GM12878 (cell line): ENCODE results near the gene NECAB2. TPM values are rescaled to one million over a fixed set of nuclear protein-coding genes. Genes with fewer than 3 reads are reported as not detected.

Experiments
- ATAC-seq: fragments of 200-7000 bp; cut with Tn5 transposase; 3 replicates; pipeline ENCODE4 v1.9.1; 2020; ENCODE audit warnings: mild to moderate bottlenecking, moderate library complexity
- BruUV-seq: library from RNA; stranded (reverse); fragments of 400-500 nt; replicated peaks from 2 replicates; lab custom pipeline; 2021; lab: Mats Ljungman, UMichigan
- CTCF ChIA-PET: fragments of 300-600 bp; sonication (Branson Sonifier 250); formaldehyde crosslinking; extraction: SDS; loops from one replicate; lab custom pipeline; 2021; ENCODE audit warnings: inconsistent platforms; lab: Yijun Ruan, JAX
- POLR2A ChIA-PET: fragments of 350-600 bp; formaldehyde crosslinking; extraction: SDS; loops from one replicate; lab custom pipeline; 2021; ENCODE audit warnings: inconsistent platforms; lab: Charles Lee
- RAD21 ChIA-PET: fragments of 300-600 bp; sonication (Branson Sonifier 250); formaldehyde crosslinking; loops from one replicate; lab custom pipeline; 2023; ENCODE audit warnings: antibody characterized with exemption; ENCODE audit not compliant: unreplicated experiment; lab: Charles Lee
- SMC1A ChIA-PET: fragments of 300-600 bp; sonication (Branson Sonifier 250); formaldehyde crosslinking; loops from one replicate; lab custom pipeline; 2023; ENCODE audit not compliant: unreplicated experiment, uncharacterized antibody; lab: Charles Lee
- DNase-seq: peaks from one replicate; pipeline ENCODE4 v3.0.0-alpha.2; 2011; ENCODE audit warnings: low read depth, low spot score
- FAIRE-seq: peaks from 3 replicates; lab custom pipeline; 2011; peaks lifted over from hg19 to GRCh38; lab: Jason Lieb, UNC
- H2AFZ ChIP-seq: 2 replicates; pipeline ENCODE4 v1.6.0; 2011; ENCODE audit warnings: low read depth, low read length, control low read depth; ENCODE audit not compliant: control insufficient read depth
- H3K27ac ChIP-seq: 2 replicates; pipeline ENCODE4 v1.5.1; 2011; ENCODE audit warnings: control low read depth; ENCODE audit not compliant: control insufficient read depth, insufficient read depth
- H3K27me3 ChIP-seq, 2 experiments: replicated peaks in 1 of 2; 2 replicates each; pipeline versions ENCODE4 v1.6.0 to v1.6.1; 2011; ENCODE audit warnings: low read length in 1 of 2; ENCODE audit not compliant: control insufficient read depth in 2 of 2, insufficient read depth in 2 of 2
- H3K36me3 ChIP-seq, 2 experiments: 2 replicates each; pipeline ENCODE4 v1.5.1; 2011; ENCODE audit warnings: low read length in 1 of 2; ENCODE audit not compliant: control insufficient read depth in 2 of 2, insufficient read depth in 2 of 2
- H3K4me1 ChIP-seq: 2 replicates; pipeline ENCODE4 v1.6.1; 2011; ENCODE audit warnings: mild to moderate bottlenecking, low read length, moderate library complexity, mixed read lengths; ENCODE audit not compliant: control insufficient read depth, insufficient read depth
- H3K4me2 ChIP-seq: 2 replicates; pipeline ENCODE4 v1.6.0; 2011; ENCODE audit warnings: control low read depth; ENCODE audit not compliant: control insufficient read depth, insufficient read depth
- H3K4me3 ChIP-seq: fragments of 200-600 bp; sonication (generic); 2 replicates; pipeline ENCODE4 v1.5.1; 2016
- H3K79me2 ChIP-seq: 2 replicates; pipeline ENCODE4 v1.6.0; 2011; ENCODE audit warnings: low read length; ENCODE audit not compliant: control insufficient read depth, insufficient read depth
- H3K9ac ChIP-seq: 2 replicates; pipeline ENCODE4 v1.8.0; 2011; ENCODE audit warnings: low read length, control low read depth, mixed read lengths; ENCODE audit not compliant: control insufficient read depth, insufficient read depth
- H3K9me3 ChIP-seq: replicated peaks from 3 replicates; pipeline ENCODE4 v1.5.1; 2011; ENCODE audit warnings: mild to moderate bottlenecking, low read length; ENCODE audit not compliant: control insufficient read depth, insufficient read depth
- H4K20me1 ChIP-seq: 2 replicates; pipeline ENCODE4 v1.6.0; 2011; ENCODE audit not compliant: control insufficient read depth, insufficient read depth
- BCL3 ChIP-seq: IDR thresholded peaks from 2 replicates; pipeline ENCODE4 v1.6.1; 2011; ENCODE audit warnings: borderline replicate concordance, low read depth, mild to moderate bottlenecking, moderate library complexity, low read length; ENCODE audit not compliant: insufficient read depth, poor library complexity, severe bottlenecking
- CBX3 ChIP-seq: fragments of 200-600 bp; sonication (generic); IDR thresholded peaks from 2 replicates; pipeline ENCODE4 v1.6.1; 2016; ENCODE audit warnings: low read depth, borderline replicate concordance
- CTCF ChIP-seq, 3 experiments: IDR thresholded peaks in 2 of 3; conservative IDR thresholded peaks in 1 of 3; 2 replicates each; pipeline ENCODE4 v1.5.1; 2011; ENCODE audit warnings: low read depth in 3 of 3, low read length in 3 of 3, mild to moderate bottlenecking in 3 of 3, control low read depth in 2 of 3, moderate library complexity in 2 of 3, inconsistent platforms in 1 of 3, mixed read lengths in 1 of 3; ENCODE audit not compliant: control insufficient read depth in 2 of 3, insufficient read depth in 1 of 3; ENCODE audit errors: extremely low read depth in 1 of 3
- EP300 ChIP-seq, 2 experiments: fragments of 150-350 bp in 1 of 2; IDR thresholded peaks; 2 replicates each; pipeline ENCODE4 v1.6.1; 2011 to 2012; ENCODE audit warnings: low read depth in 2 of 2, low read length in 2 of 2, borderline replicate concordance in 1 of 2, improper control_type of control experiment in 1 of 2, inconsistent platforms in 1 of 2; ENCODE audit not compliant: control insufficient read depth in 1 of 2
- FOXK2 ChIP-seq: fragments of 450-650 bp; IDR thresholded peaks from 2 replicates; pipeline ENCODE4 v1.6.1; 2017; ENCODE audit warnings: mild to moderate bottlenecking, moderate library complexity
- HDAC6 ChIP-seq: fragments of 200-600 bp; sonication (generic); IDR thresholded peaks from one replicate; pipeline ENCODE4 v1.8.0; 2017; ENCODE audit warnings: antibody characterized with exemption; ENCODE audit not compliant: unreplicated experiment
- KLF5 ChIP-seq: fragments of 450-650 bp; IDR thresholded peaks from 2 replicates; pipeline ENCODE4 v1.6.1; 2014; ENCODE audit warnings: mild to moderate bottlenecking; ENCODE audit not compliant: partially characterized antibody
- NRF1 ChIP-seq: conservative IDR thresholded peaks from 2 replicates; pipeline ENCODE4 v1.6.1; 2011; ENCODE audit warnings: mild to moderate bottlenecking, low read depth, low read length, improper control_type of control experiment
- POU2F2 ChIP-seq: IDR thresholded peaks from 3 replicates; pipeline ENCODE4 v1.6.1; 2011; ENCODE audit warnings: low read depth, mild to moderate bottlenecking, low read length, borderline replicate concordance
- SIX5 ChIP-seq: IDR thresholded peaks from 2 replicates; pipeline ENCODE4 v1.6.1; 2011; ENCODE audit warnings: mild to moderate bottlenecking, low read depth, low read length, moderate library complexity; ENCODE audit not compliant: severe bottlenecking
- SMC3 ChIP-seq: IDR thresholded peaks from 2 replicates; pipeline ENCODE4 v1.6.1; 2011; ENCODE audit warnings: low read length, improper control_type of control experiment, borderline replicate concordance
- SUPT20H ChIP-seq: IDR thresholded peaks from 2 replicates; pipeline ENCODE4 v1.6.1; 2011; ENCODE audit warnings: low read depth, mild to moderate bottlenecking, low read length, moderate library complexity, borderline replicate concordance; ENCODE audit not compliant: control insufficient read depth
- ZNF592 ChIP-seq: fragments of 450-650 bp; IDR thresholded peaks from 2 replicates; pipeline ENCODE4 v1.6.1; 2017; ENCODE audit warnings: mild to moderate bottlenecking, moderate library complexity
- WGBS: methylation state at CpG from one replicate; pipeline ENCODE4 v1.1.6; 2016; ENCODE audit warnings: low lambda C conversion rate; ENCODE audit not compliant: insufficient replicate concordance, insufficient coverage; ENCODE audit errors: missing lambda C conversion rate; 5-methylcytosine and 5-hydroxymethylcytosine counted together
- in situ Hi-C: fragments of 300-500 bp; cut with MboI; formaldehyde crosslinking; loops from 9 replicates; pipeline ENCODE4 v1.14.3; 2018; ENCODE audit warnings: mixed read lengths
- intact Hi-C: fragments of 100-400 bp; cut with micrococcal nuclease; formaldehyde crosslinking; loops from one replicate; pipeline ENCODE4 v1.14.2; 2022; ENCODE audit not compliant: unreplicated experiment
- polyA plus RNA-seq, 11 experiments: library from polyadenylated mRNA; depleted of rRNA in 4 of 11; unstranded in 6 of 11; stranded (reverse) in 5 of 11; fragments of >200 nt; fragmentation: Nextera tagmentation in 4 of 11; fragmentation: Illumina TruSeq in 1 of 11; extraction: Ambion mirVana in 4 of 11; extraction: Trizol in 1 of 11; gene quantifications; 1 replicate in 1 of 11; 2 replicates in 10 of 11; pipeline versions ENCODE4 v1.2.1 to v1.2.3, GENCODE V29; 2011 to 2016; ENCODE audit warnings: inconsistent platforms in 2 of 11, missing spikeins in 2 of 11, low read depth in 1 of 11
- total RNA-seq, 4 experiments: library from RNA; depleted of rRNA in 3 of 4; stranded (reverse); fragments of >200 nt in 3 of 4; fragmentation: Illumina TruSeq in 1 of 4; extraction: Trizol in 1 of 4; gene quantifications; 2 replicates each; pipeline versions ENCODE4 v1.2.1 to v1.2.3, GENCODE V29; 2013 to 2021

The NECAB2 gene
- total and polyA plus RNA-seq, 10 of the 15 experiments (the other 5 are each of a cell fraction or from before 2014, with no cell fraction given), result not detected

- no peaks in the 10 kb centered on the region for H4K20me1 ChIP-seq
- intact Hi-C loops, result no loop called here
- no peak overlapping the region for H3K27ac ChIP-seq
- H3K4me2 ChIP-seq, result no peak overlapping the region
- no peaks in the 10 kb centered on the region for H3K79me2 ChIP-seq
- H3K27me3 ChIP-seq, result no peaks in the 10 kb centered on the region; a peak in 1 of 4 replicates
- ATAC-seq, result no peak
- RAD21 ChIA-PET, result no interaction called here
- 98% methylated on average over 13 of the region's 13 CpGs for WGBS
- no peak for FAIRE-seq
- no TSS peak for BruUV-seq
- POLR2A ChIA-PET, result no interaction called here
- H3K4me1 ChIP-seq, result no peaks in the 10 kb centered on the region
- H3K9ac ChIP-seq, result no peak overlapping the region
- in situ Hi-C loops, result no loop called here
- H3K9me3 ChIP-seq, result no peaks in the 10 kb centered on the region
- CTCF ChIA-PET, result interaction anchor here (2.8 kb wide), 1 partner anchor 17 kb away, joined by 10 read pairs; no protein-coding TSS in a partner anchor
- H3K4me3 ChIP-seq, result no peak overlapping the region
- H3K36me3 ChIP-seq, result peaks cover 0 to 6% of the 10 kb centered on the region in 2 experiments; a peak in 3 of 4 replicates
- DNase-seq, result no peak
- no peak overlapping the region for H2AFZ ChIP-seq
- SMC1A ChIA-PET, result no interaction called here
- TF ChIP-seq BCL3, result no peak
- TF ChIP-seq CBX3, result no peak
- TF ChIP-seq EP300 (IDR thresholded peaks at IDR 0.05; ENCODE audit: borderline replicate concordance in 1 of 2, control insufficient read depth in 1 of 2, low read depth in 2 of 2, low read length in 2 of 2), result no peak
- TF ChIP-seq NRF1, result no peak
- no peak for TF ChIP-seq SMC3
- TF ChIP-seq SIX5, result no peak
- TF ChIP-seq CTCF (IDR thresholded peaks at IDR 0.05 in 2 of 3, conservative IDR thresholded peaks at IDR 0.05 in 1 of 3; ENCODE audit: control insufficient read depth in 2 of 3, extremely low read depth in 1 of 3, insufficient read depth in 1 of 3, low read depth in 3 of 3, low read length in 3 of 3), result no peak
- TF ChIP-seq POU2F2, result no peak
- no peak for TF ChIP-seq HDAC6
- TF ChIP-seq ZNF592, result no peak
- TF ChIP-seq KLF5, result no peak
- no peak for TF ChIP-seq SUPT20H
- no peak for TF ChIP-seq FOXK2
Observed at GRCh38 chr16:84048871-84049270, 80.8 kb downstream of the NECAB2 start.
